Testis (tissue), 2 donors: ENCODE measurements around the gene TWNK.

Source experiments
- POLR2A ChIP-seq: fragments of 450-650 bp; IDR thresholded peaks from one replicate; pipeline ENCODE4 v1.6.1; 2017; ENCODE audit warnings: antibody characterized with exemption, mild to moderate bottlenecking, moderate library complexity
- TF ChIP-seq, protein P1 (sequence below), 3 experiments: fragments of 450-650 bp in 2 of 3; fragments of 200-600 bp in 1 of 3; sonication (generic) in 1 of 3; IDR thresholded peaks; one replicate each; pipeline ENCODE4 v1.5.1; 2016 to 2019; ENCODE audit warnings: antibody characterized with exemption in 3 of 3, mild to moderate bottlenecking in 2 of 3, moderate library complexity in 1 of 3

DNA sequence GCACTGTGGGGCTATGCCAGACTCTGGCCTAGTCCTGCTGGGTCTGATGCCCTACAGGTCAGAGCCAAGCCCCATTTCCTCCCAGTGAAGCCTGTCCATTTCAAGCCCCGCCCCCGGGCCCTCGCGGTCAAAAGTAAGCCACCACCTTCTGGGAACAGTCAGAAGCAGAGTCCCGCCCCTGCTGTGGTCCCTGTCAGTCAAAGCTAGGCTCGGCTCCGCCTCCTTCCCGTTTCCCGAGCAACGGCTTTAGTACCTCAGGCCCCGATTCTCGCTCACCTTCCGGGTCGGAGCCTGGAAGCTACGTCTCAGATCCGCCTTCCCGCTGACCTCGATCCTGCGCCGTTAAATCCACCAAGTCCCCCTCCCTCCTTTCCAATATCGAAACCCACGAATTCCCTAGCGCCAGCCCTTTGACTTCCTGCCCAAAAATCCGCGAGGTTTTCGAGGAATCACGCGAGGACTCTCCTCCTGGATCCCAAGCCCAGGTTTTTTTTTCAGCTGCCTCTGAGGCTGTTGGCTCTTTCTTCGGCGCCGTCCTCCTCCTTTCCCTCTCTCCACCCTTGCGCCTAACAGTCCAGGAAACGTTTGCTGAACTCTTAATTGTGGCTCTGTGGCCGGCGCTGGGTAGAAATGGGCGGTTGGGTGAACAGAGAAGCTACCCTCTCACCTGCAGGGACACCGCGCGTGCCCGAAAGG lies 55.5 kb downstream of the TWNK start:
- TF ChIP-seq, protein P1, sequence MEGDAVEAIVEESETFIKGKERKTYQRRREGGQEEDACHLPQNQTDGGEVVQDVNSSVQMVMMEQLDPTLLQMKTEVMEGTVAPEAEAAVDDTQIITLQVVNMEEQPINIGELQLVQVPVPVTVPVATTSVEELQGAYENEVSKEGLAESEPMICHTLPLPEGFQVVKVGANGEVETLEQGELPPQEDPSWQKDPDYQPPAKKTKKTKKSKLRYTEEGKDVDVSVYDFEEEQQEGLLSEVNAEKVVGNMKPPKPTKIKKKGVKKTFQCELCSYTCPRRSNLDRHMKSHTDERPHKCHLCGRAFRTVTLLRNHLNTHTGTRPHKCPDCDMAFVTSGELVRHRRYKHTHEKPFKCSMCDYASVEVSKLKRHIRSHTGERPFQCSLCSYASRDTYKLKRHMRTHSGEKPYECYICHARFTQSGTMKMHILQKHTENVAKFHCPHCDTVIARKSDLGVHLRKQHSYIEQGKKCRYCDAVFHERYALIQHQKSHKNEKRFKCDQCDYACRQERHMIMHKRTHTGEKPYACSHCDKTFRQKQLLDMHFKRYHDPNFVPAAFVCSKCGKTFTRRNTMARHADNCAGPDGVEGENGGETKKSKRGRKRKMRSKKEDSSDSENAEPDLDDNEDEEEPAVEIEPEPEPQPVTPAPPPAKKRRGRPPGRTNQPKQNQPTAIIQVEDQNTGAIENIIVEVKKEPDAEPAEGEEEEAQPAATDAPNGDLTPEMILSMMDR (IDR thresholded peaks at IDR 0.05) = no peak
- no peak for TF ChIP-seq POLR2A
